MM.1S (cell line): Measurements from ENCODE around the gene GAK.

Source experiments
- EZH2 ChIP-seq: fragments of 300-600 bp; sonication (generic); optimal IDR thresholded peaks from 2 replicates; pipeline ENCODE3; 2017; ENCODE audit warnings: low read depth, mild to moderate bottlenecking, antibody characterized with exemption, low read length, mixed read lengths
- EZH2phosphoT487 ChIP-seq: fragments of 300-600 bp; sonication (generic); IDR thresholded peaks from 2 replicates; pipeline ENCODE4 v1.6.1; 2018; ENCODE audit warnings: antibody characterized with exemption, low read length
- TF ChIP-seq, protein P1 (sequence below): fragments of 300-600 bp; sonication (generic); IDR thresholded peaks from 2 replicates; pipeline ENCODE4 v1.5.1; 2016; ENCODE audit warnings: antibody characterized with exemption, low read length, mixed read lengths

DNA sequence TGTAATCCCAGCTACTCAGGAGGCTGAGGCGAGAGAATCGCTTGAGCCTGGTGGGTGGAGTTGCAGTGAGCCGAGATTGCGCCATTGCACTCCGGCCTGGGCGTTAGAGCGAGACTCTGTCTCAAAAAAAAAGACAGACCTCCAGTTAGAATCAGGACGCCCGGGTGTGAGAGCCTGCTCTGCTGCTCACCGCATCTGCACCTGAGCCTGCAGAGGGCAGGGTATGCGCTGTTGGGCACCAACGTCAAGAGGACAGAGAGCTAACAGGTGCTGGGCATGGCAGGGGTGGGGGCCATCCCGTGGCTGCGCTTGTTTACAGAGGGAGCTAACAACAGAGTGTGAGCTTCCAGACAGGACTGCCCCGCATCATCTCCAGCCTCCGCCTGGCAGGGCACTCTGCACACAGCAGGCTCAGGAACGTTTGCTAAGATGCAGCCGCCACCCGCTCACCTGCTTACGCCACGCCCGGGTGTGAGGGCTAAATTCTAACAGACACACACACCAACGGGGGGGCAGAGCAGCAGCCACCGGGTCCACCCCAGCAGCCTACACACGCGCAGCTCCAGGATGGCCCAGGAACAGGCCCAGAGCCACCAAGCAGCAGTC, 56.2 kb downstream of the GAK start:
- TF ChIP-seq, protein P1, sequence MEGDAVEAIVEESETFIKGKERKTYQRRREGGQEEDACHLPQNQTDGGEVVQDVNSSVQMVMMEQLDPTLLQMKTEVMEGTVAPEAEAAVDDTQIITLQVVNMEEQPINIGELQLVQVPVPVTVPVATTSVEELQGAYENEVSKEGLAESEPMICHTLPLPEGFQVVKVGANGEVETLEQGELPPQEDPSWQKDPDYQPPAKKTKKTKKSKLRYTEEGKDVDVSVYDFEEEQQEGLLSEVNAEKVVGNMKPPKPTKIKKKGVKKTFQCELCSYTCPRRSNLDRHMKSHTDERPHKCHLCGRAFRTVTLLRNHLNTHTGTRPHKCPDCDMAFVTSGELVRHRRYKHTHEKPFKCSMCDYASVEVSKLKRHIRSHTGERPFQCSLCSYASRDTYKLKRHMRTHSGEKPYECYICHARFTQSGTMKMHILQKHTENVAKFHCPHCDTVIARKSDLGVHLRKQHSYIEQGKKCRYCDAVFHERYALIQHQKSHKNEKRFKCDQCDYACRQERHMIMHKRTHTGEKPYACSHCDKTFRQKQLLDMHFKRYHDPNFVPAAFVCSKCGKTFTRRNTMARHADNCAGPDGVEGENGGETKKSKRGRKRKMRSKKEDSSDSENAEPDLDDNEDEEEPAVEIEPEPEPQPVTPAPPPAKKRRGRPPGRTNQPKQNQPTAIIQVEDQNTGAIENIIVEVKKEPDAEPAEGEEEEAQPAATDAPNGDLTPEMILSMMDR, result no peak
- TF ChIP-seq EZH2, result no peak
- no peak for TF ChIP-seq EZH2phosphoT487
